ENCODE data around the gene LHPP.
A peak's percentile ranks its signal among the peaks of the same experiment; 100 is the strongest.

LHPP gene

DNA sequence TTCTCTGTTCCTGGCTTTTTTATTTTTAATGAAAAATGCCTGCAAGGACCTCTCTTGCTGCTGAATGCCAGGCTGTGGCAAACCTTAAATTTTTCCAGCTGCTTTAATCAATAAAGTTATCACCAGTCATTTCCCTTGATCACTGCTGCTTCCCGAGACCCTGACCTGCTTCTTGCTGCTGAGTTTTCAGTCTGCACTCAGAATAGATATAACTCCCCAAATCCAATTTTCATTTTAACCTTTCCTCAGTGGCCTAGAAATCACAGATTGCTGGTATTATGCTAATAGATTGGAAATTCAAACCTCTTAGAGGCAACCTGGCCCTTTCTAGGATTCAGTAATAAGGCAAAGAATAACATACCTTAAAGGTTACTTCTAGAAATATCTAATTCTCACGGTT, 43.7 kb downstream of the LHPP start:
- POLR2A ChIA-PET = no interaction called here
- CTCF ChIA-PET = interaction anchor here (0.5 to 1.3 kb wide), 2 partner anchors 20 to 236 kb away, joined by 3 to 4 read pairs; no protein-coding TSS in a partner anchor
- DNase-seq (ENCODE audit: low read depth, low spot score) = no peak
- TF ChIP-seq, protein P1, sequence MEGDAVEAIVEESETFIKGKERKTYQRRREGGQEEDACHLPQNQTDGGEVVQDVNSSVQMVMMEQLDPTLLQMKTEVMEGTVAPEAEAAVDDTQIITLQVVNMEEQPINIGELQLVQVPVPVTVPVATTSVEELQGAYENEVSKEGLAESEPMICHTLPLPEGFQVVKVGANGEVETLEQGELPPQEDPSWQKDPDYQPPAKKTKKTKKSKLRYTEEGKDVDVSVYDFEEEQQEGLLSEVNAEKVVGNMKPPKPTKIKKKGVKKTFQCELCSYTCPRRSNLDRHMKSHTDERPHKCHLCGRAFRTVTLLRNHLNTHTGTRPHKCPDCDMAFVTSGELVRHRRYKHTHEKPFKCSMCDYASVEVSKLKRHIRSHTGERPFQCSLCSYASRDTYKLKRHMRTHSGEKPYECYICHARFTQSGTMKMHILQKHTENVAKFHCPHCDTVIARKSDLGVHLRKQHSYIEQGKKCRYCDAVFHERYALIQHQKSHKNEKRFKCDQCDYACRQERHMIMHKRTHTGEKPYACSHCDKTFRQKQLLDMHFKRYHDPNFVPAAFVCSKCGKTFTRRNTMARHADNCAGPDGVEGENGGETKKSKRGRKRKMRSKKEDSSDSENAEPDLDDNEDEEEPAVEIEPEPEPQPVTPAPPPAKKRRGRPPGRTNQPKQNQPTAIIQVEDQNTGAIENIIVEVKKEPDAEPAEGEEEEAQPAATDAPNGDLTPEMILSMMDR (IDR thresholded peaks at IDR 0.05; ENCODE audit: insufficient read depth, low read length, missing control alignments) = no peak
- H3K4me3 ChIP-seq (ENCODE audit: low read depth, low read length) = no peak overlapping the region

DNA sequence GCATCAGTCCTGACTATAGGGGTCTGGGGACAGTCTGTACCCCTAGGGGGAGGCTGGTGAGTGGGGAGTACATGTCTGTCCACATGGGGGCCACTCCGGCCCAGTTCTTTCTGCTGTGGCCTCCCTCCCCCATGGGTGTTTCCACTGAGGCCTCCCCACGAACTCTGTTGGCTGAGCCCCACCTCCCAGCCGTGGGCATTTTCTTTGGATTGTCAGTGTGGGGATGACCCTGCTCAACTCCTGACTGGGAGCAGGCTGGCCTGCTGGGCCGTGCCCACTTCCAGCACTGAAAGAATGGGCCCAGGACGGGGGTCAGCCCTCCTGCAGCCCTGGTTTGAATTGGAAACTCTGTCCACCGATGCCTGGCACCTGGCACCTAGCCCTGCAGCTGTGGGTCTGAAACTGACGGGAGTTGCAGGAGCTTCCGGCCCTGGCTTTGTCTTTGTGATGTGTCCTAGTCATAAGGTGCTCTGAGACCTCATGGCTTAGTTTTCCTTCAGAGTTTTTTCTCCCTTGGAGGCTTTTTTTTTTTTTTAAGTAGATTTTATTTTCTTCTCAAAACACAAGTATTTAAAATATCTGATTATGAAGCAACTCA, 46.5 kb downstream of the LHPP start:
- ChIA-PET CTCF (interaction anchor here (1.2 kb wide), 1 partner anchor 233 kb away, joined by 4 read pairs; no protein-coding TSS in a partner anchor), POLR2A (no interaction called here)
- H3K4me3 ChIP-seq (ENCODE audit: low read depth, low read length) = no peak overlapping the region
- TF ChIP-seq, protein P1 (IDR thresholded peaks at IDR 0.05; ENCODE audit: insufficient read depth, low read length, missing control alignments) = no peak
- DNase-seq (ENCODE audit: low read depth, low spot score) = peak; percentile 9

DNA sequence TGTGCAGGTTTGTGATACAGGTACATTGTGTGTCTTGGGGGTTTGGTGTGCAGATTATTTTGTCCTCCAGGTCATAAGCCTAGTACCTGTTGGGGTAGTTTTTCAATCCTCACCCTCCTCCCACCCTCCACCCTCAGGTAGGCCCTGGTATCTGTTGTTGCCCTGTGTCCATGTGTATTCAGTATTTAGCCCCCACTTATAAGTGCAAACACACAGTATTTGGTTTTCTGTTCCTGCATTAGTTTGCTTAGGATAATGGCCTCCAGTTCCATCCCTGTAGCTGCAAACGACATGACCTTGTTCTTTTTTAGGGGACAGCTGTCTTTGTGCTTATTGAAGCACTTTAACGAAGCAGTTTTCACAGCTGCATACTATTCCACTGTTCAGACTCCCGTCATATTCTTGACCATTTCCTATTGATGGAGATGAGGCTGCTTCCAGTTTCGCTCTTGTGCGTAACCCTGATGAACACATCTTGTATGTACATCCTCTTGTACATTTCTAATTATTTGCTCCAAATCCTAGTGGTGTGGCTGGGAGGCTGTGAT, 47.4 kb downstream of the LHPP start:
- DNase-seq (ENCODE audit: low read depth, low spot score) = no peak
- H3K4me3 ChIP-seq (ENCODE audit: low read depth, low read length) = no peak overlapping the region
- CTCF ChIA-PET = interaction anchor here (1.0 to 1.2 kb wide), 2 partner anchors 20 to 232 kb away, joined by 3 to 4 read pairs; no protein-coding TSS in a partner anchor
- POLR2A ChIA-PET = no interaction called here
- TF ChIP-seq, protein P1 (IDR thresholded peaks at IDR 0.05; ENCODE audit: insufficient read depth, low read length, missing control alignments) = no peak

DNA sequence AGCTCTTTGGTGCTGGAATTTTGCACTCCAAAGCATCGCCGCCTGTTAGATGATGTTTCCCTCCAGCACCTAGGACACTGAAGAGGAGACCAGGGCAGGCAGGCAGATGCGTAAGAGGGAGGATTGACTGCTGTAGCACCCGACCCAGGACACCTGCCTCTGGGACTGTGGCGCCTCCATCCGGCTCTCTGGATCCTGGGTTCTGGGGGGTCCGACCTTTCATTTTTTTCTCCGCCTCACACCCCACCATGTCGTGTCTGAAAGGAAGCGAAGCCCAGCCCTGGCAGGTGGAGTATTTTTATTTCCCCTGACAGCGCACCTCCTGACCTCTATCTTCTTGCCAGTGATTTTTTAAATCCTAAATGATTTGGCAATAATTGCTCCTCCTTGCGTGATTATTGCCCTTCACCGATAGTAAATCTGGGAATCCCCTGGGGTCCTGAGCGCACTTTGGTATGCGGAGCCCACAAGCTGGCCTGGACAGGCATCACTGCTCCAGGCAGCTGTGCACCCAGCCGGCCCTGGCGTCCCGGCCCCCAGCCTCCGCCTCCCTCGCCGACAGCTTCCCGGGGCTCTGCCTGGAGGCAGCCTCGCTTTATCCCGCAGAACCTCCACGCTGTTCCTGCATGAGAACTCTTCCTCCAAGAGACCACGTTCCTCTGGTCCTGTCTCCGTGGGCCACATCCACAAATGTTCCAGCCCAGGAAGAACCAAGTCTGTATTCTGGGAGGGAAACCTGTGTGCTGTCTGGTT, 48.4 kb downstream of the LHPP start:
- CTCF ChIA-PET = interaction anchor here (1.0 kb wide), 1 partner anchor 19 kb away, joined by 3 read pairs; no protein-coding TSS in a partner anchor
- H3K4me3 ChIP-seq (ENCODE audit: low read depth, low read length) = no peak overlapping the region
- DNase-seq (ENCODE audit: low read depth, low spot score) = no peak
- TF ChIP-seq, protein P1 (IDR thresholded peaks at IDR 0.05; ENCODE audit: insufficient read depth, low read length, missing control alignments) = no peak
- POLR2A ChIA-PET = no interaction called here

DNA sequence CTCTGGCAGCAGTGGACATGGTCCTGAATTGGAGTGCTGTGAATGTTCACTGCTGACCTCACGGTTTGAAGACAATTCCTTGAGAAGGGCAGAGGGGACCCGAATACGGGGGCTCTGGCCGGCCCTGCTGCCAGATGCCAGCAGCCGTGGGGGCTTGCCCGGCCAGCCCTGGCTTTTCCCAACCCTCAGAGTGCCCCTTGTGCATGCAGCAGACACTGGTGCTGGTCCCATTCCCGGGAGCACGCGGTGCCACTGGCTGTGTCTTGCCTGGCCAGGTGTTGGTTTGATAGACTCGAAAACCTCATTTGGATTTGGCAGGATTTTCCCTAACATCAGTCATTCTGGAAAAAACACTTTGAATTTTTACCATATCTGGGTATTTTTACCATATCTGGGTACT, 49.1 kb downstream of the LHPP start:
- H3K4me3 ChIP-seq (ENCODE audit: low read depth, low read length) = no peak overlapping the region
- TF ChIP-seq, protein P1 (IDR thresholded peaks at IDR 0.05; ENCODE audit: insufficient read depth, low read length, missing control alignments) = no peak
- no peak for DNase-seq (ENCODE audit: low read depth, low spot score)
- POLR2A ChIA-PET = no interaction called here
- CTCF ChIA-PET = interaction anchor here (0.6 kb wide), 1 partner anchor 208 kb away, joined by 3 read pairs; no protein-coding TSS in a partner anchor
